ENCODE results near the gene KIAA1586. TPM values are rescaled to one million over a fixed set of nuclear protein-coding genes. Genes with fewer than 3 reads are reported as not detected.

KIAA1586 gene, protein sequence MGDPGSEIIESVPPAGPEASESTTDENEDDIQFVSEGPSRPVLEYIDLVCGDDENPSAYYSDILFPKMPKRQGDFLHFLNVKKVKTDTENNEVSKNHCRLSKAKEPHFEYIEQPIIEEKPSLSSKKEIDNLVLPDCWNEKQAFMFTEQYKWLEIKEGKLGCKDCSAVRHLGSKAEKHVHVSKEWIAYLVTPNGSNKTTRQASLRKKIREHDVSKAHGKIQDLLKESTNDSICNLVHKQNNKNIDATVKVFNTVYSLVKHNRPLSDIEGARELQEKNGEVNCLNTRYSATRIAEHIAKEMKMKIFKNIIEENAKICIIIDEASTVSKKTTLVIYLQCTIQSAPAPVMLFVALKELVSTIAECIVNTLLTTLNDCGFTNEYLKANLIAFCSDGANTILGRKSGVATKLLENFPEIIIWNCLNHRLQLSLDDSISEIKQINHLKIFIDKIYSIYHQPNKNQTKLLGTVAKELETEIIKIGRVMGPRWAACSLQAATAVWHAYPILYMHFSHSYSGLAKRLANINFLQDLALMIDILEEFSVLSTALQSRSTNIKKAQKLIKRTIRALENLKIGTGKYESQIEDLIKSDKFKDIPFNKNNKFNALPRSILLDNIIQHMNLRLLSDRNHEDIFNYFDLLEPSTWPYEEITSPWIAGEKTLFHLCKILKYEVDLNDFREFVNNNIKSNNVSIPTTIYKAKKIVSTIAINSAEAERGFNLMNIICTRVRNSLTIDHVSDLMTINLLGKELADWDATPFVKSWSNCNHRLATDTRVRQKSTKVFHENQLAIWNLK
- total RNA-seq: 4.6 and 6.2 TPM in 2 replicates

DNA sequence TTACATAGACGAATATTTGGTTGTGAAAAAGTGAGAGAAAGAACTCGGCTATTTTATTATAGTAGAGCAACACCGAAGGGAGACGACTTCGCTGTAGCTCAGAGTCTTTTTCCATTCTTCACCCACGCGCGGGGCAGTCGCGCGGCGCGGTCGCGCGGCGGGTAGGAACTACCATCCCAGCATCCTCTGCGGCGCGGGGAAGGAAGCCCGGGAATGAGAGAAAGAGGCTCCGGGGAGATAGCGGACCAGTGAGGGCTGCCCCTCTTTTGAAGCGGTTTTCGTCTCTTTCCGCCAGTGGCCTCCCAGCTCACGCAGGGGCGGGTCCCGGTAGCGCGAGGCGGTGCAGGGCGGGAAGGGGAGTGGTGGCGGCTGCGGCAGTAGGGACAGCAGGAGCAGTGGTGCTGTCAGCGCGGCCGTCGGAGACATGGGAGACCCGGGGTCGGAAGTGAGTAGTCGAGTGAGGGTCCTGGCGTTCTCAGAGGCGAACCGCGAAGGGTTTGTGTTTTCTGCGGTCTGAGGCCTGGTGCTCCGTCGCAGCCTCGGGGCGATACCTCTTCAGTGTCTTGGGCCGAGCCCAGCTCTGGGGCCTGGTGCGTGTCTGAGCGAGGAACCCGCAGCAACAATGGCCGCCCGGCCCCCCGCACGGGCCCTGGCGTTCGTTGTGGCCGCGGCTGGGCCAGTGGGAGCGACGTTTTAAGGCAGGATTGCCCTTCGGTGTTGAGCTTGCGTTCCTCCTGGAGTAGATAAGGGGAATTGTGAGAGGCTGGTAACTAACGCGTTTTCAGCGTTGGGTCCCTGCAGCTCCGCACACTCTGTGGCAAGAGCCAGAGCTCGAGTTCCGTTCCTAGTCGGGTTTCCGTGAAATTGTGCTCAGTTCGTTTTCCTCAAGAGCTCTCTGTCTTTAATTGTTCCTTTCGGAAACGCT is at the start of gene KIAA1586:
KIAA1586 (plus strand) TSS at position 362 of the 925 bp plus-strand sequence; CDS start at position 425, 63 bp downstream.

DNA sequence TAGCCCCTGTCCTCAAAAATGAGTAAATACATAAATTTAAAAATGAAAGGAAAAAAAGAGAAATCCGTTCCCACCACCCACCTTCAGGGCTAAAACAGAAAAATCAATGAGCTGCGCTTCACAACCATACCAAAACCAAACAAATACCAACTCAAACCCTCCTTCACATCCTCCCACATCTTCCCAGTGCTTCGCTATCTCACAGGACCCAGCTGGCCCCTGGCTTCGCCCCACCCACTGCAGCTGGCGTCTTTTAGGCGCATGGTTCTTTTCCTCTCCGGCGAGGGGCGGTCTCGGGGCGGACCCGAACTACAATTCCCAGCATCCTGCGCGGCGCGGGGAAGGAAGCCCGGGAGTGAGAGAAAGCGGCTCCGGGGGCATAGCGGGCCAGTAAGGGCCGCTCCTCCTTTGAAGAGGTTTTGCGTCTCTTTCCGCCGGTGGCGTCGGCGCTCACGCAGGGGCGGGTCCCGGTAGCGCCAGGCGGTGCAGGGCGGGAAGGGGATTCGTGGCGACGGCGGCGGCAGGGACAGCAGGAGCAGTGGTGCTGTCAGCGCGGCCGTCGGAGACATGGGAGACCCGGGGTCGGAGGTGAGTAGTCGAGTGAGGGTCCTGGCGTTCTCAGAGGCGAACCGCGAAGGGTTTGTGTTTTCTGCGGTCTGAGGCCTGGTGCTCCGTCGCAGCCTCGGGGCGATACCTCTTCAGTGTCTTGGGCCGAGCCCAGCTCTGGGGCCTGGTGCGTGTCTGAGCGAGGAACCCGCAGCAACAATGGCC is 43.4 kb downstream of the KIAA1586 start, which contains the start of gene ZNF451:
ZNF451 (plus strand) TSS at position 502 of the 771 bp plus-strand sequence; CDS start at position 568, 66 bp downstream.

Other genes starting within 250 kb of the KIAA1586 start
- gene BEND6, start 91.6 kb upstream of the KIAA1586 start, total RNA-seq: under 0.01 and 1.2 TPM in 2 replicates
- gene ZNF451, start 43.5 kb downstream of the KIAA1586 start, total RNA-seq: 48.0 and 52.2 TPM in 2 replicates
- 2.1 and 2.7 TPM in 2 replicates for gene BAG2, start 125.6 kb downstream of the KIAA1586 start, total RNA-seq
- gene RAB23, start 175.6 kb downstream of the KIAA1586 start, total RNA-seq: 16.1 and 19.6 TPM in 2 replicates